ENCODE results near the gene OGDH. TPM values are rescaled to one million over a fixed set of nuclear protein-coding genes. Genes with fewer than 3 reads are reported as not detected.

Gene OGDH
- total and polyA plus RNA-seq, 9 donors, result 24.4 to 84.6 (median 57.7) TPM

GRCh38 chr7:44740055-44740454, 133.6 kb downstream of the OGDH start:
- no peaks in the 10 kb centered on the region for H3K36me3 ChIP-seq
- no peaks in the 10 kb centered on the region for H3K27me3 ChIP-seq
- no peak overlapping the region for H3K27ac ChIP-seq
- H3K4me1 ChIP-seq (ENCODE audit: insufficient read depth), result no peaks in the 10 kb centered on the region
- no peaks in the 10 kb centered on the region for H3K9me3 ChIP-seq
- intact Hi-C loops (cut with DNase I), result no loop called here
- H3K4me3 ChIP-seq, result no peak overlapping the region
- TF ChIP-seq EP300 (IDR thresholded peaks at IDR 0.05), result no peak
- TF ChIP-seq, protein P1, sequence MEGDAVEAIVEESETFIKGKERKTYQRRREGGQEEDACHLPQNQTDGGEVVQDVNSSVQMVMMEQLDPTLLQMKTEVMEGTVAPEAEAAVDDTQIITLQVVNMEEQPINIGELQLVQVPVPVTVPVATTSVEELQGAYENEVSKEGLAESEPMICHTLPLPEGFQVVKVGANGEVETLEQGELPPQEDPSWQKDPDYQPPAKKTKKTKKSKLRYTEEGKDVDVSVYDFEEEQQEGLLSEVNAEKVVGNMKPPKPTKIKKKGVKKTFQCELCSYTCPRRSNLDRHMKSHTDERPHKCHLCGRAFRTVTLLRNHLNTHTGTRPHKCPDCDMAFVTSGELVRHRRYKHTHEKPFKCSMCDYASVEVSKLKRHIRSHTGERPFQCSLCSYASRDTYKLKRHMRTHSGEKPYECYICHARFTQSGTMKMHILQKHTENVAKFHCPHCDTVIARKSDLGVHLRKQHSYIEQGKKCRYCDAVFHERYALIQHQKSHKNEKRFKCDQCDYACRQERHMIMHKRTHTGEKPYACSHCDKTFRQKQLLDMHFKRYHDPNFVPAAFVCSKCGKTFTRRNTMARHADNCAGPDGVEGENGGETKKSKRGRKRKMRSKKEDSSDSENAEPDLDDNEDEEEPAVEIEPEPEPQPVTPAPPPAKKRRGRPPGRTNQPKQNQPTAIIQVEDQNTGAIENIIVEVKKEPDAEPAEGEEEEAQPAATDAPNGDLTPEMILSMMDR (IDR thresholded peaks at IDR 0.05), result no peak
- TF ChIP-seq POLR2A (IDR thresholded peaks at IDR 0.05), result no peak
- WGBS, 3 donors, result 89 to 94% (median 93%) methylated on average over 2 of the region's 2 CpGs
- DNase-seq, result peak in 1 of 5 donors; percentile 19

GRCh38 chr7:44743750-44744149, 137.3 kb downstream of the OGDH start:
- Histone ChIP-seq H3K27ac (no peak overlapping the region), H3K9me3 (no peaks in the 10 kb centered on the region), H3K36me3 (no peaks in the 10 kb centered on the region), H3K4me3 (no peak overlapping the region), H3K4me1 (ENCODE audit: insufficient read depth) (no peaks in the 10 kb centered on the region), H3K27me3 (no peaks in the 10 kb centered on the region)
- no peak for TF ChIP-seq POLR2A (IDR thresholded peaks at IDR 0.05)
- 54 to 67% (median 55%) methylated on average over 1 of the region's 1 CpG for WGBS, 3 donors
- no peak for DNase-seq
- intact Hi-C loops (cut with DNase I), result no loop called here

GRCh38 chr7:44748045-44748947, 141.9 kb downstream of the OGDH start, which contains the start of gene ZMIZ2:
ZMIZ2 (plus strand) TSS chr7:44748847; CDS start chr7:44756250, 7,403 bp downstream.
- no peaks in the 10 kb centered on the region for H3K9me3 ChIP-seq
- peak within 1 kb of the TSS; percentile 59 for H3K4me3 ChIP-seq
- H3K27me3 ChIP-seq, result no peaks in the 10 kb centered on the region
- WGBS, 3 donors, result 1 to 2% (median 1%) methylated on average over 37 to 92 of the region's 92 CpGs
- H3K4me1 ChIP-seq (ENCODE audit: insufficient read depth), result peaks cover 11% of the 10 kb centered on the region
- DNase-seq, result peak; percentile 92 to 96 (median 95)
- intact Hi-C loops (cut with DNase I), result loop anchor here in 1 of 4 donors (2.0 to 5.0 kb wide), 3 partner anchors 49 to 141 kb away; partner anchors contain the start of genes H2AZ2, OGDH and PPIA
- H3K36me3 ChIP-seq, result no peaks in the 10 kb centered on the region
- TF ChIP-seq POLR2A (IDR thresholded peaks at IDR 0.05), result peak; percentile 42
- TF ChIP-seq, protein P1 (IDR thresholded peaks at IDR 0.05), result no peak
- no peak for TF ChIP-seq EP300 (IDR thresholded peaks at IDR 0.05)
- H3K27ac ChIP-seq, result peak within 1 kb of the TSS; percentile 95 to 99

- intact Hi-C loops (cut with DNase I), result loop anchor here in 1 of 4 donors (2.0 to 5.0 kb wide), 3 partner anchors 48 to 142 kb away; partner anchors contain the start of genes H2AZ2, OGDH and PPIA
These were observed 142.7 kb downstream of the OGDH start for GRCh38 chr7:44748948-44749731.

More at GRCh38 chr7:44748948-44749731, 142.7 kb downstream of the OGDH start:
- peak overlapping the region; percentile 59 for H3K4me3 ChIP-seq
- H3K27ac ChIP-seq, result peak overlapping the region; percentile 34 to 36
- no peak for TF ChIP-seq POLR2A (IDR thresholded peaks at IDR 0.05)
- TF ChIP-seq, protein P1 (IDR thresholded peaks at IDR 0.05), result no peak
- TF ChIP-seq EP300 (IDR thresholded peaks at IDR 0.05), result no peak
- WGBS, 3 donors, result 0 to 4% (median 1%) methylated on average over 18 to 60 of the region's 60 CpGs
- DNase-seq, result peak in 2 of 5 donors; percentile 59 to 63
- peaks cover 12% of the 10 kb centered on the region for H3K4me1 ChIP-seq (ENCODE audit: insufficient read depth)
- H3K9me3 ChIP-seq, result no peaks in the 10 kb centered on the region
- no peaks in the 10 kb centered on the region for H3K27me3 ChIP-seq
- no peaks in the 10 kb centered on the region for H3K36me3 ChIP-seq

Data from ovary (tissue), 9 donors.